SKM-1 treated with dmso at 0.1 percent for 144 hours (cell line): ENCODE measurements around the gene UPF2.

ENCODE experiments used
- DNase-seq: peaks from one replicate; lab custom pipeline; 2025; ENCODE audit not compliant: unreplicated experiment; lab: John Stamatoyannopoulos, UW

UPF2 gene

GRCh38 chr10:11871466-11871865 lies 171.1 kb downstream of the UPF2 start:
- no peak for DNase-seq

GRCh38 chr10:11870900-11871400 lies 171.7 kb downstream of the UPF2 start:
- DNase-seq, result no peak

DNA sequence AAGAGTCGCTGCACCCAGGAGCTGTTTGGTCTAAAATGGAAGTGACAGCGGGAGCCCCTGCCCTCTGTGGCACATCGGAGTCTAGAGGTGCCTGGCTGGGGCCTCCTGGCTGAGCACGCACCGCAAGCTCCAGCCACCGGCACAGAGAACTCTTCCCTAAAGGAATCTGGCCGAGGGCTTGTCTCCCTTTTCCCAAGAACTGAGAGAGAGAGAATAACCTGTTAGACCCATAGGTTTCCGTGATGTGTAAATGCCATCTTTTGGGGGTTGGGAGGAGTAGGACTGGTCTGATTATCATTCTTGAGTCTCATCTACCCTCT lies 172.2 kb downstream of the UPF2 start:
- no peak for DNase-seq
